Neuronal stem cell (in vitro differentiated cells): Measurements from ENCODE around the gene MAGI1.
A peak's percentile ranks its signal among the peaks of the same experiment; 100 is the strongest.

ENCODE experiments used
- DNase-seq: peaks from one replicate; pipeline ENCODE4 v3.0.0-alpha.2; 2013; ENCODE audit warnings: low spot score
- H2AFZ ChIP-seq: one replicate; pipeline ENCODE4 v1.6.1; 2013; ENCODE audit warnings: mild to moderate bottlenecking, low read length, inconsistent platforms
- H2AK5ac ChIP-seq: 2 replicates; pipeline ENCODE4 v1.6.1; 2013; ENCODE audit warnings: low read depth, mild to moderate bottlenecking, inconsistent platforms, low read length, moderate library complexity, mixed read lengths
- H2BK120ac ChIP-seq: 2 replicates; pipeline ENCODE4 v1.6.1; 2013; ENCODE audit warnings: low read depth, mild to moderate bottlenecking, inconsistent platforms, low read length, moderate library complexity, mixed read lengths
- H2BK12ac ChIP-seq: one replicate; pipeline ENCODE4 v1.6.1; 2013; ENCODE audit warnings: low read length, inconsistent platforms
- H2BK15ac ChIP-seq: 2 replicates; pipeline ENCODE4 v1.6.1; 2013; ENCODE audit warnings: mild to moderate bottlenecking, low read length, inconsistent platforms, mixed read lengths
- H2BK5ac ChIP-seq: one replicate; pipeline ENCODE4 v1.6.1; 2013; ENCODE audit warnings: inconsistent platforms, mild to moderate bottlenecking, low read length, moderate library complexity
- H3K14ac ChIP-seq: one replicate; pipeline ENCODE4 v1.6.1; 2013; ENCODE audit warnings: low read length, inconsistent platforms
- H3K18ac ChIP-seq: 2 replicates; pipeline ENCODE4 v1.6.1; 2013; ENCODE audit warnings: low read length, inconsistent platforms
- H3K23ac ChIP-seq: 2 replicates; pipeline ENCODE4 v1.6.1; 2013; ENCODE audit warnings: low read depth, mild to moderate bottlenecking, mixed read lengths, low read length, inconsistent platforms; ENCODE audit not compliant: poor library complexity
- H3K27ac ChIP-seq: replicated peaks from 3 replicates; pipeline ENCODE4 v1.5.1; 2013; ENCODE audit warnings: low read length, inconsistent platforms
- H3K27me3 ChIP-seq, 3 experiments: 2 replicates each; pipeline ENCODE4 v1.6.1; 2013; ENCODE audit warnings: low read length in 3 of 3, mild to moderate bottlenecking in 2 of 3, inconsistent platforms in 1 of 3, low read depth in 1 of 3, mixed read lengths in 1 of 3, moderate library complexity in 1 of 3; ENCODE audit not compliant: control insufficient read depth in 3 of 3, insufficient read depth in 3 of 3
- H3K36me3 ChIP-seq, 2 donors: replicated peaks in 1 of 2; 2 replicates each; pipeline ENCODE4 v1.6.1; 2013; ENCODE audit warnings: low read length in 2 of 2; ENCODE audit not compliant: control insufficient read depth in 2 of 2, insufficient read depth in 2 of 2
- H3K4ac ChIP-seq: 2 replicates; pipeline ENCODE4 v1.6.1; 2013; ENCODE audit warnings: inconsistent platforms, mild to moderate bottlenecking, low read length, moderate library complexity
- H3K4me1 ChIP-seq, 2 donors: 1 replicate in 1 of 2; 2 replicates in 1 of 2; pipeline ENCODE4 v1.6.1; 2013; ENCODE audit warnings: low read length in 2 of 2, low read depth in 1 of 2; ENCODE audit not compliant: control insufficient read depth in 2 of 2, insufficient read depth in 1 of 2
- H3K4me2 ChIP-seq: one replicate; pipeline ENCODE4 v1.6.1; 2013; ENCODE audit warnings: mild to moderate bottlenecking, low read length, inconsistent platforms; ENCODE audit not compliant: insufficient read depth, poor library complexity, severe bottlenecking
- H3K4me3 ChIP-seq, 2 donors: 2 replicates each; pipeline ENCODE4 v1.5.1; 2013; ENCODE audit warnings: low read length in 2 of 2, mild to moderate bottlenecking in 2 of 2, inconsistent platforms in 1 of 2, moderate library complexity in 1 of 2
- H3K79me1 ChIP-seq: one replicate; pipeline ENCODE4 v1.6.1; 2013; ENCODE audit warnings: low read depth, mild to moderate bottlenecking, inconsistent platforms, low read length, moderate library complexity
- H3K9ac ChIP-seq: one replicate; pipeline ENCODE4 v1.6.1; 2013; ENCODE audit warnings: mild to moderate bottlenecking, low read depth, low read length, inconsistent platforms; ENCODE audit not compliant: poor library complexity
- H3K9me3 ChIP-seq, 2 donors: replicated peaks in 1 of 2; 2 replicates each; pipeline versions ENCODE3 to v1.6.1; 2013; ENCODE audit warnings: low read length in 2 of 2, mild to moderate bottlenecking in 2 of 2, inconsistent platforms in 1 of 2, low read depth in 1 of 2, mixed read lengths in 1 of 2, moderate library complexity in 1 of 2; ENCODE audit not compliant: control insufficient read depth in 2 of 2, insufficient read depth in 1 of 2
- H4K8ac ChIP-seq: one replicate; pipeline ENCODE4 v1.6.1; 2013; ENCODE audit warnings: low read depth, mild to moderate bottlenecking, inconsistent platforms, low read length, moderate library complexity
- H4K91ac ChIP-seq: one replicate; pipeline ENCODE4 v1.6.1; 2013; ENCODE audit warnings: low read length, low read depth, mild to moderate bottlenecking, inconsistent platforms; ENCODE audit not compliant: poor library complexity
- WGBS, 2 donors: extraction: QIAGEN DNeasy Blood & Tissue Kit; methylation state at CpG; one replicate each; pipeline ENCODE4 v1.1.7; 2013; ENCODE audit warnings: missing lambda C conversion rate in 2 of 2, mixed read lengths in 1 of 2; ENCODE audit not compliant: insufficient read length in 2 of 2, insufficient replicate concordance in 1 of 2; ENCODE audit errors: extremely low coverage in 2 of 2; 5-methylcytosine and 5-hydroxymethylcytosine counted together

The MAGI1 gene

GRCh38 chr3:65814845-65815578, 223.7 kb downstream of the MAGI1 start:
- no peak overlapping the region for H3K27ac ChIP-seq
- no peaks in the 10 kb centered on the region for H3K27me3 ChIP-seq
- no peak overlapping the region for H3K23ac ChIP-seq
- no CpG with 5 or more reads among the region's 8 CpGs for WGBS, 2 donors
- no peak overlapping the region for H4K91ac ChIP-seq
- H3K4me3 ChIP-seq = no peak overlapping the region
- H3K4me1 ChIP-seq = peaks cover 4 to 7% of the 10 kb centered on the region in 2 donors
- H3K18ac ChIP-seq = no peak overlapping the region
- no peak overlapping the region for H3K4ac ChIP-seq
- no peaks in the 10 kb centered on the region for H3K9me3 ChIP-seq
- no peak overlapping the region for H3K14ac ChIP-seq
- no peak overlapping the region for H2BK15ac ChIP-seq
- no peak overlapping the region for H2AFZ ChIP-seq
- DNase-seq = no peak
- no peak overlapping the region for H2BK12ac ChIP-seq
- no peak overlapping the region for H4K8ac ChIP-seq
- no peak overlapping the region for H2AK5ac ChIP-seq
- H3K9ac ChIP-seq = no peak overlapping the region
- H3K4me2 ChIP-seq = no peak overlapping the region
- H2BK120ac ChIP-seq = no peak overlapping the region
- no peak overlapping the region for H2BK5ac ChIP-seq
- H3K36me3 ChIP-seq = no peaks in the 10 kb centered on the region
- H3K79me1 ChIP-seq = no peaks in the 10 kb centered on the region

- Histone ChIP-seq H3K4me3 (no peak overlapping the region), H3K79me1 (peaks cover 1% of the 10 kb centered on the region), H2BK5ac (no peak overlapping the region), H2AK5ac (no peak overlapping the region), H3K4ac (no peak overlapping the region), H3K36me3 (no peaks in the 10 kb centered on the region), H3K14ac (no peak overlapping the region), H3K4me1 (peaks cover 4 to 7% of the 10 kb centered on the region in 2 donors), H2BK12ac (no peak overlapping the region), H3K9ac (no peak overlapping the region), H3K23ac (no peak overlapping the region), H4K91ac (no peak overlapping the region), H3K27me3 (no peaks in the 10 kb centered on the region), H2AFZ (no peak overlapping the region), H2BK15ac (no peak overlapping the region), H3K27ac (no peak overlapping the region), H3K4me2 (no peak overlapping the region), H4K8ac (no peak overlapping the region), H3K9me3 (no peaks in the 10 kb centered on the region), H2BK120ac (no peak overlapping the region), H3K18ac (no peak overlapping the region)
- WGBS, 2 donors = no CpG with 5 or more reads among the region's 8 CpGs
- no peak for DNase-seq
These were observed 226.8 kb downstream of the MAGI1 start for GRCh38 chr3:65811892-65812291.

- WGBS, 2 donors = no CpG with 5 or more reads among the region's 4 CpGs
These were observed 227.5 kb downstream of the MAGI1 start for GRCh38 chr3:65811086-65811761.

GRCh38 chr3:65810302-65810701, 228.4 kb downstream of the MAGI1 start:
- Histone ChIP-seq H3K9me3 (peaks cover 0 to 2% of the 10 kb centered on the region in 2 donors), H3K27ac (no peak overlapping the region), H3K27me3 (no peaks in the 10 kb centered on the region), H2AK5ac (no peak overlapping the region), H2AFZ (no peak overlapping the region), H3K36me3 (no peaks in the 10 kb centered on the region), H2BK15ac (no peak overlapping the region), H3K4me1 (peaks cover 4 to 7% of the 10 kb centered on the region in 2 donors), H3K14ac (no peak overlapping the region), H3K23ac (no peak overlapping the region), H3K4ac (no peak overlapping the region), H2BK5ac (no peak overlapping the region), H3K4me3 (no peak overlapping the region), H4K8ac (no peak overlapping the region), H2BK12ac (no peak overlapping the region), H3K4me2 (no peak overlapping the region), H2BK120ac (no peak overlapping the region), H4K91ac (no peak overlapping the region), H3K9ac (no peak overlapping the region), H3K79me1 (peaks cover 1% of the 10 kb centered on the region), H3K18ac (no peak overlapping the region)
- no CpG with 5 or more reads among the region's 7 CpGs for WGBS, 2 donors
- no peak for DNase-seq

More at GRCh38 chr3:65811086-65811761, 227.5 kb downstream of the MAGI1 start:
- no peak overlapping the region for H3K9ac ChIP-seq
- no peaks in the 10 kb centered on the region for H3K36me3 ChIP-seq
- H2BK120ac ChIP-seq = no peak overlapping the region
- H2AFZ ChIP-seq = peak overlapping the region; percentile 39
- H3K4me3 ChIP-seq = no peak overlapping the region
- no peak overlapping the region for H3K23ac ChIP-seq
- H3K4me2 ChIP-seq = no peak overlapping the region
- H3K79me1 ChIP-seq = peaks cover 1% of the 10 kb centered on the region
- H3K18ac ChIP-seq = no peak overlapping the region
- no peak overlapping the region for H3K27ac ChIP-seq
- no peak overlapping the region for H3K4ac ChIP-seq
- H3K4me1 ChIP-seq = peaks cover 4 to 7% of the 10 kb centered on the region in 2 donors
- H4K8ac ChIP-seq = no peak overlapping the region
- no peak overlapping the region for H4K91ac ChIP-seq
- H3K14ac ChIP-seq = no peak overlapping the region
- H2BK15ac ChIP-seq = no peak overlapping the region
- no peak overlapping the region for H2AK5ac ChIP-seq
- no peaks in the 10 kb centered on the region for H3K27me3 ChIP-seq
- H2BK12ac ChIP-seq = no peak overlapping the region
- no peak for DNase-seq
- peaks cover 0 to 2% of the 10 kb centered on the region in 2 donors for H3K9me3 ChIP-seq
- H2BK5ac ChIP-seq = no peak overlapping the region
